BJ (cell line): ENCODE data around the gene MTHFD1L. TPM values are rescaled to one million over a fixed set of nuclear protein-coding genes. Genes with fewer than 3 reads are reported as not detected.

Experiments used
- CTCF ChIA-PET: fragments of 350-600 bp; formaldehyde crosslinking; extraction: SDS; loops from one replicate; lab custom pipeline; 2021; ENCODE audit warnings: antibody characterized with exemption, inconsistent platforms; lab: Yijun Ruan, JAX
- POLR2A ChIA-PET: fragments of 300-600 bp; sonication (Branson Sonifier 250); formaldehyde crosslinking; extraction: SDS; loops from one replicate; lab custom pipeline; 2021; ENCODE audit warnings: antibody characterized with exemption; lab: Charles Lee
- DNase-seq: peaks from one replicate; pipeline ENCODE4 v3.0.0-alpha.2; 2011; ENCODE audit warnings: low read depth
- H3K27me3 ChIP-seq: 2 replicates; pipeline ENCODE4 v1.6.0; 2011; ENCODE audit warnings: low read length; ENCODE audit not compliant: control insufficient read depth, insufficient read depth
- H3K36me3 ChIP-seq: 2 replicates; pipeline ENCODE4 v1.5.1; 2011; ENCODE audit warnings: low read length; ENCODE audit not compliant: control insufficient read depth, insufficient read depth
- H3K4me3 ChIP-seq: 2 replicates; pipeline ENCODE4 v1.5.1; 2011; ENCODE audit warnings: low read depth, mild to moderate bottlenecking, control low read depth, low read length
- CTCF ChIP-seq: IDR thresholded peaks from 2 replicates; pipeline ENCODE4 v1.5.1; 2011; ENCODE audit warnings: low read depth, mild to moderate bottlenecking, control low read depth, inconsistent platforms, low read length, moderate library complexity; ENCODE audit not compliant: insufficient read depth
- polyA plus RNA-seq: library from polyadenylated mRNA; depleted of rRNA; stranded (reverse); fragments of >200 nt; gene quantifications from 2 replicates; pipeline ENCODE4 v1.2.3, GENCODE V29; 2011

The MTHFD1L gene
- polyA plus RNA-seq, 1 experiment, result 58.9 TPM

DNA sequence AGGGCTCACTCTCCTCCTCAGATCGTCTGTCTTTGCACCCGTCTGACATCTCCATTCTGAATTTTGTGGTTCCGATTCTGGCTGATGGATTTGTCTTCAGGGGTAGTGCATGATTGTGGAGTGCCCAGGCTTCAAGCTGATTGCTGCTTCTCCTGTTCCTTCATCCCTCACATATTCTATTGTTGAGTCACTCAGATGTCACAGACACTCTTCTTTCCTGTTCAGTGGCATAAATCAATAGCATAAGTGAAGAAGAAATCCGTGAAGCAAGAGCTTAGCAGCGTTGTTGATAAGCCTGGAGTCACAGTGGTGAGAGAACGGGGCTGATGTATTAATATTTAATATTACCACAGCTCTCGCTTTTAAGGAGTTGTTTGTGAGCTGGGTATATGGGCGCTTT, 152.5 kb downstream of the MTHFD1L start:
- POLR2A ChIA-PET, result no interaction called here

GRCh38 chr6:151018911-151019782, 153.6 kb downstream of the MTHFD1L start:
- ChIA-PET CTCF (interaction anchor here (2.4 to 11.1 kb wide), 2 partner anchors 15 to 308 kb away, joined by 7 to 166 read pairs; no protein-coding TSS in a partner anchor), POLR2A (no interaction called here)
- Histone ChIP-seq H3K4me3 (no peak overlapping the region), H3K27me3 (no peaks in the 10 kb centered on the region), H3K36me3 (peaks cover 10% of the 10 kb centered on the region)
- TF ChIP-seq CTCF, result no peak
- no peak for DNase-seq

More for the DNA sequence above, 152.5 kb downstream of the MTHFD1L start:
- Histone ChIP-seq H3K36me3 (peaks cover 9% of the 10 kb centered on the region), H3K4me3 (no peak overlapping the region), H3K27me3 (no peaks in the 10 kb centered on the region)
- CTCF ChIA-PET, result interaction anchor here (0.6 to 11.1 kb wide), 4 partner anchors 13 to 947 kb away, joined by 3 to 166 read pairs (median 6); no protein-coding TSS in a partner anchor
- TF ChIP-seq CTCF, result no peak
- DNase-seq, result no peak

GRCh38 chr6:151021896-151022295, 156.4 kb downstream of the MTHFD1L start:
- ChIA-PET CTCF (interaction anchor here (4.6 kb wide), 1 partner anchor 303 kb away, joined by 17 read pairs; no protein-coding TSS in a partner anchor), POLR2A (no interaction called here)
- H3K27me3 ChIP-seq, result no peaks in the 10 kb centered on the region
- no peak overlapping the region for H3K4me3 ChIP-seq
- peaks cover 10% of the 10 kb centered on the region for H3K36me3 ChIP-seq
- DNase-seq, result no peak
- TF ChIP-seq CTCF, result no peak

DNA sequence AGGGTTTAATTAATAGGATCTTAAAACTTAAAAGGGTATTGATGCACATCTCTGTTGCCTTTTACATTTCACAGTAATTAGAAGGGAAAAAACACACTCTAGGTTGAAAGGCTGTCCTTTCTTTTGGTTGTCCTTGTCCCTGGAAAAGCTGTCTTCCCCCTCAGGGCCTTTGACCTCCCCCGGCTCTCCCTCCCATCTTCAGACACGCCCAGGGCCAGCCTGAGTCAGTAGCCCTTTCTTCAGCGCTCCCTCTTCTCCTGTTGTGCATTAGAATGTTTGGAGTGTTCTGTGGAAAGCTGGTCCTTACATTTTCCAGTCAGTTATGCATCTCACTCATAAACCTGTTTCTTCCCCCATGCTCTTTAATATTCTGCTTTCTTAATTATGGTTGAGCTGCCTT, 157.0 kb downstream of the MTHFD1L start:
- Histone ChIP-seq H3K4me3 (no peak overlapping the region), H3K27me3 (no peaks in the 10 kb centered on the region), H3K36me3 (peaks cover 10% of the 10 kb centered on the region)
- no peak for DNase-seq
- POLR2A ChIA-PET, result no interaction called here
- TF ChIP-seq CTCF, result no peak
- CTCF ChIA-PET, result interaction anchor here (4.6 kb wide), 1 partner anchor 302 kb away, joined by 17 read pairs; no protein-coding TSS in a partner anchor

DNA sequence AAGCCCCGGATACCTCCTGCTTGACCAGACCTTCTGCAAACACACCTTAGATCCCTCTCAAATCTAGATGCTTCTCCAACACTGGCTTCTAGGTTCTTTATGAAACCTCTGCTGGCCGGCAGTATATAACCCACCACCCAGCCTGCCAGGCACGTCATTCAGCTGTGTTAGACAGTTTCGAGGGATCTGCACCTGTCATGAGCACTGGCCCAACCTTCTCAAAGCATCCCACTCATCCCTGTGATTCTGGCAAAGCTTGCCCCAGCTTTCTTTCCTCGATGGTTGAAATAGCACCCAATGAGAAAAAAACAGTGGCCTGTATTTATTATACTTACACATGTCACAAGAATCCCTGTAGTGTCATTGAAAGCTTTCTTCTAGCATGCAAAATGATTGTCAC, 157.8 kb downstream of the MTHFD1L start:
- ChIA-PET CTCF (interaction anchor here (4.6 kb wide), 1 partner anchor 301 kb away, joined by 17 read pairs; no protein-coding TSS in a partner anchor), POLR2A (no interaction called here)
- Histone ChIP-seq H3K36me3 (peaks cover 11% of the 10 kb centered on the region), H3K4me3 (no peak overlapping the region), H3K27me3 (no peaks in the 10 kb centered on the region)
- TF ChIP-seq CTCF, result no peak
- no peak for DNase-seq
